NOMO-1 (cell line): ENCODE results near the gene TBX3.

Experiments
- DNase-seq, 2 experiments: peaks; one replicate each; lab custom pipeline; 2025; ENCODE audit not compliant: unreplicated experiment in 2 of 2; lab: John Stamatoyannopoulos, UW

Gene TBX3

DNA sequence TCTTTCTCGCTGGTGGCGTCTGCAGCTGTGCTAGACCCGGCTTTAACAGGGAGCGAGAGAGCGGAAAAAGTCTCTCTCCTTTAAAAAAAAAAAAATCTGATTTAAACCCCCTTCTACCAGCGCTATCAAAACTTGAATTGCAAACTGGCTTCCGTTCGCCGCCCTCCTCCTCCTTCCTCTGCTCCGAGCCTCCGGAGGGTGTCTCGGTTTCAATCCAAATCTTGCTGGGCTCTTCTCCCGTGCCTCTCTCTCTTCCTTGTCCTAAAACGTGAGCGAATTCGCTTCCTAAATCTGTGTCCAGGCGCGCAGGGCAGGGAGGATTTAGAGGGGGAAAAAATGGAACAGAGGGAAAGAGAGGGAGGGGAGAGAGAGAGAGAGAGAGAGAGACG lies 272 bp downstream of the TBX3 start:
- peak in 1 of 2 experiments; percentile 41 for DNase-seq

GRCh38 chr12:114682785-114683708 lies 928 bp downstream of the TBX3 start:
- no peak for DNase-seq

- DNase-seq = no peak
Measured at GRCh38 chr12:114682106-114682784, 1.7 kb downstream of the TBX3 start.

DNA sequence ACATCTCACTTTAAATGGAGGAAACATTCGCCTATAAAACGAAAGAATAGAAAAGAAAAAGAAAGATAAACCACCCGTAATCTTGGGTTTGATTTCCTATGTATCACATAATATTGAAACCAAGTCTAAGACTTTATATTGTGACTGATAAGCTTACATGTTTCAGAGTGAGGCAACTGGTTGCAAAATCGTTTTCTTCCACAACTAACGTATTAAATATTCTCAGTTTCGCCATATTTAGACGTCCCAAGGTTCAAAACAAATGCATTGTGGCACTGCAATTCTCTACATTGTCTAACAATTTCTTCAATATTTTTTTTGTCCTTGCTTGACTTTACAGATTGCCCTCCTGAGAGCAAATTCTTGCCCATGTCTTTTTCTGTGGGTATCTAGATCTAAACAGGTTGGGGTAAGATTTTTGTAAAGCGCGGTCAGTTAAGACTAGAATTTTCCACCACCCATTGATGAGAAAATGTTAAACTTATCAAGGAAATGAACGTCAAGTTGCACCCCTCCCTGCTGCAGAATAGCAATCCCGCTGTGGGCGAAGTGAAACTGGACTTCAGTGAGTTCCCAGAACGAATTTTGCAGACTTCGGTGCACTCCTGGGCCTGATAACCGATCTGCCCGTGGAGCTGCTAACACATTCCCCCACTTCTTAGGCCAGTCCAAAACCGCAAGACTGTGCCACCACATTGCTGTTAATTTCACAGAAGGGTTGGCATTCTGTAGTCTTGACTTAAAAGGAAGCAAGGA lies 2.7 kb downstream of the TBX3 start:
- DNase-seq = no peak

DNA sequence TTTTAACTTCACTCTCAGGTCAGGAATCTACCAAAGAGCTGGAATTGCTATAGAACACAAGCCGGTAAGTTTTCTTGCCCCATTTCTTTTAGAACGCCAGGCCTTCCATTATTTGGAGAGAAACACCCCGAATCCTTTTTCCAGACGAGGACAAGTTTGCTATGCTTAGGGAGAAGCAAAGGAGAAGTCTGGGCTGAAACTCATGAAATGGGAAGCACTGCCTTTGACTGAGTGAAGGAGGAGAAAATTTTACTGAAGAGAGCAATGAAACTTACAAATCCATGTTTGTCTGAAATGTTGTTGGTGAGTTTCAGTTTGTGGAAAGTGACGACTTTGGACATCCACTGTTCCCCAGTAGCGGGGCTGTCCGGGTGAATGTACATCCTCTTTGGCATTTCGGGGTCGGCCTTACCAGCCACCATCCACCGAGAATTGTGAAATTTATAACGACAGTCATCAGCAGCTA lies 3.3 kb downstream of the TBX3 start:
- no peak for DNase-seq

DNA sequence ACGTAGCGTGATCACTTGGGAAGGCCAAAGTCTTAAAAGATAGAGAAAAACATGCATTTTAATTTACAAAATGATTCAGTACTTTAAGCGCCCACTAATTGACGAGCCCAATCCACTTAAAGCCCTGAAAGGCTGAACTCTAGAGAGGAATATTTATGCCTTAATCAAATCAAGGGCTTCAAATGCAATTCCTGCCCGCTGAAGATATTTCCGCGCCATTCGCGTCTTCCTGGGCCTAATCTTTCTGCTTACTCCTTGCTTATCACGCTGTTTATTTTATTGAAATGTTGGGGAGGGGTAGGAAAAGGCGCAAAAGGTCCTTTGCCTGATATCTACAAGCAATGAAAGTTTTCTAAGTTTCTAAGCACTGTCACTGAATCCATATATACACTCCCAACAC lies 4.0 kb downstream of the TBX3 start:
- DNase-seq = no peak

- no peak for DNase-seq
Measured at GRCh38 chr12:114679452-114679875, 4.5 kb downstream of the TBX3 start.

- DNase-seq = no peak
Measured at GRCh38 chr12:114678718-114679117, 5.3 kb downstream of the TBX3 start.

- DNase-seq = no peak
Measured at GRCh38 chr12:114678028-114678427, 5.9 kb downstream of the TBX3 start.

DNA sequence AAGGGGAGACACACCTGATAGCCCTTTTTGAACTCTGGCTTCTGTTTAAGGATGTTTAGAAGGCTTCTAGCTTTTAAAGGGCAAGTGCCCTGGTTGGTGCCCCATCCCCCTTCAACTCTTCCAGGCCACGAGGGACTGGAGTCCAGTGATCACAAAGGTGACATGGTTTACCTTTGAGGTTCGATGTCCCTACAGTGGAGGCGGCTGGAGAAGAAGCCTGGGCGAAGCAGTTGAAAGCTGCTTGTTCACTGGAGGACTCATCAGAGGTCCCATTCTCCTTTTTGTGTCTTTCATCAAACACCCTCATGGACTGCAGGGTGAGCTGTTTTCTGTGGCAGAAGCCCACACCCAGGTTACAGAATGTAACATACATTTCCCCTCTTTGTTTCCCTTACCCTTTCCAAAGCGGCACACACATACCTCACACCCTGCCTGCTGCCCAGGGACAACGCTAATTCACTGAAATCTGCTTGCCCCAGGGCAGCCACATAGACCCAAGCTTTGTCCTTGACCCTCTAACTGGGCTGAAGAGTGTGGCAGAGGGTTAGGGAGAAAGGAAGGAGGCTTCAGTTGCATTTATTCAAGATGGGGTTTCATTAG lies 7.7 kb downstream of the TBX3 start:
- no peak for DNase-seq

- no peak for DNase-seq
Measured at GRCh38 chr12:114674251-114675047, 9.5 kb downstream of the TBX3 start.

DNA sequence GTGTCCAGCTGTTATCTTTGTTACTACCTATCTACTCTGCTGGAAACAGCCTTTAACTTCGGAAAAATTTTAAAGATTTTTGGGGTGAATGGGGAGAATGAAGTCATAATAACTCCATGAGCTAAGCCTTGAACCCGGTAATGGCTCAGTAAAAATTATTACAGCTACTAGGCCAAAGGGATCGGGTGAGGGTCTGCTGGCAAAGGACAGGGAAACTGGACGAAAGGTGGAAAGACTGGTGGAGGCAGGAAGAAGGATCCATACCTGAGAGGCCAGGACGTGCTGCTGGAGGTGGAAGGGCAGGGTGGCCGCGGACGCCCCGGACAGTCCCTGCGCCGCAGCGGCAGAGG lies 10.1 kb downstream of the TBX3 start:
- no peak for DNase-seq

DNA sequence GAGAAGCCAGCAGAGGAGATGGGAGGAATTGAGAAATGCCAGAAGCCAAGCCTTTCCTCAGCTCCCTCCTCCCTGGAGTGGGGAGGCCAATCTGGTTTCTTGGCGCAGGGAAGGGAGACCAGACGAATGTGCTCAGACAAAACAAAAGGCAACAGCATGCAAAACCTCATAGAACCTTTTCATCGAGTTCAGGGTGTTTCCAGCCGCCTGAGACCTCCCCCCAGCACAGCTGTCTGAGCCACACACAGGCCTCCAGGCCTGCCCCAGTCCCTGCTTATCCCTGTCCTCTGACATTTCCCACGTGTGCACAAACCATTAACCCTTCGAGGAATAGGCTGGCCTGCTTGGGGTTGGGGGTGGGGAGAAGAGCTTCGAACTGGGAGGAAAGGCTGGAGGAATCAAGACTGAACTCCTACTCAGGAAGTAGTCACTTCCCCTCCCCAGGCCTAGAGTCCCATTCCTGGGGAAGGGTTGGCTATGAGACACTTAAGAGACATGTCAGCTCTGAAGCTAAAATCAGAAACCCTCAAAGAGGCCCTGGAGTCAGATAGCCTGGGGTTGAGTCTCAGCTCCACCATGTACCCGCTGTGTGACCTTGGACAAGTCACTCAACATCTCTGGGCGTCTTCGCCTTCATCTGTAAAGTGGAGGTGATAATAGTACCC lies 10.7 kb downstream of the TBX3 start:
- no peak for DNase-seq

- DNase-seq = no peak
Measured at GRCh38 chr12:114672817-114673168, 11.2 kb downstream of the TBX3 start.

DNA sequence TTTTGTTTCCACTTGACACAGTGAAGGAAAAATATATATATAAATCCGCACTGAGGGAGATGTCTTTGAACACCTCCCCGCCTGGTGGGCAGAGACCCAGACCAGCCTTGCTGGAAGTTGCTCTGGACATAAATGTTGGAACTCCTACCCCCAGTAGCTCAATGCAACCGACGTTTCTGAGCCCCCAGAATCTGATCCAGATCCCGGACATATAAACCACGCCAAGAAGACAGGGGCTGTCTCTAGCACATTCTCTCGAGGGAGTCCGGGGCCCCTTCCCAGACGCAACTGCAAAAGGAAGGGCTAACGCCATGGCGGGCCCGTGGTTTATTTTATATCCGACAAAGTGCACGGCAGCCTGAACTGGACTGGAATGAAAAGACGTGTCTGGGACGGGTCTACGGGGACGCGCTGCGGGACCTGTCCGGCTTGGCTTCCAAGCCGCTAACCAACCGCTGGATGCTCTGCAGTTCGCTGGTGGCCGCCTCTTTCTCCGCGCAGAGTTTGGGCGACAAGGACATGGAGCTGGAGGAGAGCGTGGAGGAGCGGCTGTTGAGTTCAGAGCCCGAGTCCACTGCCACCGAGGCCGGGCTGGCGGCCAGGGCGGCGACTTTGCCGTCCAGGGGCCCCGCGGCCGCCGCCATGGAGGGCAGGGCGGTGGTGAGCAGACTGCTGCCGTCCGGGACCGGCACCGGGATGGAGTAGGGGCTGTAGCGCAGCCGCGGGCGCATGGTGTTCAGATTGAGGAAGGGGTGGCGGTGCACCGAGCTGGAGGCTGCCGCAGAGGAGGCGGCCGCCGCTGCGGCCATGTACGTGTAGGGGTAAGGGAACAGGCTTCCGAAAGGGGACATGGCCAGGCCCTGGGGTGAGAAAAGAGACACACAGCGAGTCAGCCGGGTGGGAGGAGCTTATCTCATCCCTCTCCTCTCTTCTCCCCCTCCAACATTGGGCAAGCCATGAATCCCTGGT lies 12.2 kb downstream of the TBX3 start:
- DNase-seq = no peak

DNA sequence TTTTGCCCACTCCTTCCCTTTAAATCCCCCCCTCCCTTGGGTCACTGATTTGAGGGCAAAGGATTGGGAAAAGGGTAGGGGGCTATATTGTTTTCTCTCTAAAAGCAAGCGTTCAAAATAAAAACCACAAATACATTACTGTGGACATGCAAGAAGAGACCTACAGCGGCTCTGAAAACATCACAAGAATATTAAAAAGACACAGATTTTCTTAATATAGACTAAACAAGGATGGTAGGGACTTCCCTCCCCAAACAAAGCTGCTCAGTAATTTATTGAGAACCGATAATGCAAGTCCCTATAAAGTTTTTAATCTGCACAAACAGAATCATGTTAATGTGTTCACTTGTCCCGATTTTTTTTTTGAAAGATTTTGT lies 12.9 kb downstream of the TBX3 start:
- DNase-seq = no peak

DNA sequence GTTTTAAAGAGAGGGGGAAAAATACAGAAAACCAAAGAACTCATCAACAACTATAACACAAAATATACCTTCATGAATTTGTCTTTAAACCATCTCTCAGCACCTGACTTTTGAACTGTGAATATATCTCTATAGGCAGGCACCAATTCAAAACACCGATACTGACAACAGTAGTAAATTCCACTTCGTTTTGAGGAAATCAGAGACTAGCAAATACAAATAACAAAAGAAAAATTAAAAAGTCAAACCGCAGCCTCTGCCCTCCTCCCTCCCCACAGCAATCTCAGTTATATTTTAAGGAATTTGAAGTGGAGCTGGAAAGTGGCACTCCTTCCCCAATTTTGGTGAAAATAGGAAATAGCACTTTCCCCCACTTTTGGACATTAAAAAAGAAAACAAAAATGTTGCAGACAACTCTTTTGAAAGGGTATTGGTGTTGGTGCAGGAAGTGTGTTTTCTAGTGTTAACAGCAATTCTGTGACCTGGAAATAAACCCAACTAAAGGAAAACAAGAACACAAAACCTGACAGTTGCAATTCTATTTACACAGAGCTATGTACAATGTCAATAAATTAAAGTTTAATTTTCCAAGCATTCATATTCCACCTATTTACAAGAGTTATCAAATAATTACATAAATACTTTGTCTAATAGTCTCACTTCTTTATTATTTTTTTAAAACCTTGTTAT lies 13.5 kb downstream of the TBX3 start:
- DNase-seq = no peak
